Colon (tissue), 2 donors: ENCODE data around the gene RIC1.
A peak's percentile ranks its signal among the peaks of the same experiment; 100 is the strongest.
"Not testable (repeated sequence)": the region's sequence is repeated elsewhere in the genome, so short reads cannot be mapped to it uniquely, and the experiment has no call there.

Source experiments
- FAIRE-seq: peaks from 2 replicates; lab custom pipeline; 2012; peaks lifted over from hg19 to GRCh38; lab: Jason Lieb, UNC
- donor health status: control.
- donor health status: control.

RIC1 gene

DNA sequence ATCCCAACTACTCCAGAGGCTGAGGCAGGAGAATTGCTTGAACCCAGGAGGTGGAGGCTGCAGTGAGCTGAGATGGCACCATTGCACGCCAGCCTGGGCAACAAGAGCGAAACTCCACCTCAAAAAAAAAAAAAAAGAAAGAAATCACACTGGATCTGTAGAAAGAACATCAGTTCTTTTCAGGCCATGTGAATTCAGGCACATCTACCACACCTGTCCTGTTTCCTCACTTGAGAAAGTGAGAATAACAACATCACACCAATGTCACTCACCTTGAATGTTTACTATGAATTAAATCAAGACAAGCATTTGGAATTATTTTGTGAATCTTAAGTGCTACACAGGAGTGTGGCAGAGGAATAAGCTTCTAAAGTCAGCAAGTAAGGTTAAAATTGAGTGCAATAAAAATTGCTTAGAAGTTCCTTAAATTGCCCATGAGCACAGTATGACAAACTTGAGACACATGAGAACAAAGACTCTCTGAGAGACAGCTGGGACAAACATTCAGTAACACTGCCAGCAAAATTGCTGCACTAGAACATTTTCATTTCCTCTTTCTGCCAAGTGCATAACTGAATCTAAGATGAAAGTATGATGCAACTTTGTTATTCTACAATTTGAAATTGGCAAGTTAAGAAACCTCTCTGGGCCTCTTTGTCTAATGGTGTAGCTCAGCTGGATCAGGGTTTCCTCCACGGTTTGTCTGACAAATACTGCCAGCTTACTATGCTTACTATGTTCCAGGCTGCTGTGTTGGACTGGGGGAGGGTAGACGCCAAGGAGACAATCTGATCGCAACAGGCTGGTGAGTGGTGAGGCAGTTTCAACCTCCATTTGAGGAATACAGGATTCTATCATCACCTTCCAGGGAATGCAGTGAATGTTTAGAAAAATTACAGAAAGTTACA, 1.9 kb upstream of the RIC1 start:
- no peak for FAIRE-seq

DNA sequence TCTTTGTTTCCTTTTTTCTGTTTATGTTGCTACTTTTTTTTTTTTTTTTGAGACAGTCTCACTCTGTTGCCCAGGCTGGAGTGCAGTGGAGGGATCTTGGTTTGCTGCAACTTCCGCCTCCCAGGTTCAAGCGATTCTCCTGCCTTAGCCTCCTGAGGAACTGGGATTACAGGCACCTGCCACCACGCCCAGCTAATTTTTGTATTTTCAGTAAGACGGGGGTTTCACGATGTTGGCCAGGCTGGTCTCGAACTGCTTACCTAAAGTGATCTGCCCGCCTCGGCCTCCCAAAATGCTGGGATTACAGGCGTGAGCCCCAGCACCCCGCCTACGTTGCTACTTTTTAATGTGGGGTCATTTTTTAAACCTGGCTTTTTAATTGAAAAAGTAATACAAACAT, 1.2 kb upstream of the RIC1 start:
- FAIRE-seq: not testable (repeated sequence)

DNA sequence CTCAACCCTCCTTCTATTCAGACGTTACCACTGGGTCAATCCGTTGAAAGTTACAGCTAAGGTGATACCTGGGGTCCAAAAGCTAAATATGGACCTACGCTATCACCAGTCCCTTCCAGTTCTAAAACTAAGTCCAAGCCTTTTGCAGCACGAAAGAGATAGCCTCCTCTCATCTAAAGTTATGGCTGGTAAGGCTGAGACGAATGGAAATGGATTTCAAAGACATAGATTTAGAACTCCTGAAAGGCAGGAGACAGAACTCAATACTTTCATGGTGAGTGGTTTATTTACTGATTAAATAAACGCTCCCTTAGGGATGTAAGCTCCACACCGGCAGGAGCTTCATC, 751 bp upstream of the RIC1 start:
- FAIRE-seq: no peak

DNA sequence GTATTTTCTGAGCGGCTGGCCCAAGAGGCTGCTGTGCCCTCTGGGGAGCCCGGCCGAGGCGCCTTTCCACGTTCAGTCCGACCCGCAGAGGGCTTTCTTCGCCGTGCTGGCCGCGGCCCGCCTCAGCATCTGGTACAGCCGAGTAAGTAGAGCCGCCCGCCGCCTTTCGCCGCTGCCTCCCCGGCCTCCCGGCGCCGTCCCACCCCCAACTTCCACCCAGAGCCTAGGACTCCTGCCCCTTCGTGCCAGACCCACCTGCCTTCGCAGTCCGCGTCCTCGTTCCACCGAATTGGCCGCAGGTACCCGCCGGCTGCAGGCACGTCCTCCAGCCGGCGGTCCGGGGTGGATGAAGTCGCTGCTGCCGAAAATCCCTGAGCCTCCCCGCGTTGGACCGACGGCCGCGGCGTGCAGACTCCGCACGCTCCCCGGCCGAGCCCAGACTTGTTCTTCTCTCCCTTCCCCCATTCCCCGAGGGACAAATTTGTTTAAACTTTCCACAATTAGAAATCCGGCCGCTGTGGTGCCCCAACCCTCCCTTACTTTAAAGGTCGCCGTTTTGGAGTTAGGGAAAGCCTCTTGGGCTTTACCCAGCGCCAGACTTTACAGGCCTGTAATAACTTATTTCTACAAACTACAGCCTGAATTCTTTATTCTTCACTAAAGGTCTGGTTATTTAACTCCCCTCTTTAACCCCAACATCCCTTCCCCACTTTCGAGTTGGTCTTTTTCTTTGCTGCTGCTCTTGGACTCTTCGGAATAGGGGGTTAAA, 589 bp downstream of the RIC1 start:
- no peak for FAIRE-seq

DNA sequence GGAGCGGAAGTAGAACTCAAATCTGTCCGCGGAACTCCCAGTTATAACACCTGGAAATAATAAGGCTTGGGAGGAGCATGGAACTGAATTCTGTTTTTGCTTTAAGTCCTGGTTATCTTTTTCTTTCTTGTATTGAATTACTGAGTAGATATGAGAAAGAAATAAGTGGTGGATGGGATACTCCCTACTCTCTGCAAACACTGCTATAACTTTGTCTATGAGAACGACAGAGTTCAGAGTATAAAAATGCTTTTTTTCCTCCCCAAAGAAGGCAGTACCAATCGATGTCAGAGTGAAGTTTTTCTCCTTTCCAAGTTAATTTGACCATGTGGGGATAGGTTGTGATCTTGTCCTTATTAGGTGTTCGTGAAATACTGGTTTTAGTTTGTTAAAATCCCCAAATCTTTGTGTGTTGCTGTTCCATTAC, 1.2 kb downstream of the RIC1 start:
- FAIRE-seq: peak; percentile 5

DNA sequence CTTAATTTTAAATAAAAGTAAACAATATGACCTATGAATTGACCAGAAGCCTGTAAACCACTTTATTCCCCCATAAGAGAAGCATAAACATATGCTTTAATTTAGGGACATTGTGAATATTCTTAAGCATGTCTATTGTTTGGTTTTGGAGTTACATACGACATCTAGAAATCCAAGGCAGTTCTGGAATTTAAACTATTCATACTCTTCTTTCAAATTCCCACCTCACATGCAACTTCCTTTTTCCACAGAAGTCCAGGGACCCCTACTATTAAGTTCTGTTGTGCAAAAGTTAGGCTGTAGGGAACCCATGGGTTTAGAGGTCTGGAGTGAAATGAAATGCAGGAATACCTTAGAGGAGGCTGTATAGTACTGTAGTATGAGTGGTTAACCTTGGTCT, 2.1 kb downstream of the RIC1 start:
- no peak for FAIRE-seq

DNA sequence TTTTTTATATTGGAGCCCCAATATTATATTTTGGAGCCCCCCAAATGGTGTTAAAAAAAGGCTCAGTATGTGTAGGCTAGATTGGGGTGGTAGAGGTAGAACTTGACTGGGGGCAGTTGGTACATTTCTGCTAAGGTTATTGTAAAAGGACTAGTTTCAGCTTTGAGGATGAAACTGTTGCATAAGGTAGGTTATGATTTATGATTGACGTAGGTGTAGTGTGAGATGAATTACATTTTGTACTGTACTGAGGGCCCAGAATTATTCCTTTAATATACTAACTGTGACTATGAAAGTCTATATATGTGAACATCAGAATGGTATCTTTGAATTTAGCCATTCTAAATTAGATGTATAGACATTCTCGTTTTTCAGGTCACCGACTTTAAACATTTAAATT, 3.6 kb downstream of the RIC1 start:
- no peak for FAIRE-seq

DNA sequence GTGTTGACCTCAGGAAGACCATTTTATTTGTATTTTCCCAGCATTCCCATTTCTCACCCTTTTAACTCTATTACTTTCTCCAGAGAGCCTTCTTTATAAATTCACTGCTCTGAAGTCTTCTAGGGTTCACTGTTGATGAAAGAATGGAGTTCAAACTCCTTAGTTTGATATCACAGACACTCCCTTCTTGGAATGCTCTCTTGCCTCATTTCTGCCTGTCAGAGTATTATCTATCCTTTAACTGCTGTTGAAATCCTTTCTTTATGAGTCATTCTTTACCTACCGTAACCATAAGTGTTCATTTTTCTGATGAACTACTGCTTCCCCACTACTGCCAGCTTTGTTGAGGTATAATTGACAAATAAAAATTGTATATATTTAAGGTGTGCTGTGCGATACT, 4.3 kb downstream of the RIC1 start:
- no peak for FAIRE-seq

DNA sequence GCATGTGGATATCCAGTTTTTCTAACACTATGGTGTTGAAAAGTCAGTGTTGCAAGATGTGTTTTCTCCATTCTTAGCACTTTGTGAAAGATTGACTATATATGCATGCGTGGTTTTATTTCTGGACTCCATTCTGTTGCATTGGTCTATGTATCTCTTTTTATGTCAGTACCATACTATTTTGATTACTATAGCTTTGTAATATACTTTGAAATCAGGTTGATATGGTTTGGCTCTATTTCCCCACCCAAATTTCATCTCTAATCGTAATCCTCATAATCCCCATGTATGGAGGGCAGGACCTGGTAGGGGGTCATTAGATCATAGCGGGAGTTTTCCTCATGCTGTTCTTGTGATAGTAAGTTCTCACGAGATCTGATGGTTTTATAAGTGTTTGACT, 6.5 kb downstream of the RIC1 start:
- no peak for FAIRE-seq

DNA sequence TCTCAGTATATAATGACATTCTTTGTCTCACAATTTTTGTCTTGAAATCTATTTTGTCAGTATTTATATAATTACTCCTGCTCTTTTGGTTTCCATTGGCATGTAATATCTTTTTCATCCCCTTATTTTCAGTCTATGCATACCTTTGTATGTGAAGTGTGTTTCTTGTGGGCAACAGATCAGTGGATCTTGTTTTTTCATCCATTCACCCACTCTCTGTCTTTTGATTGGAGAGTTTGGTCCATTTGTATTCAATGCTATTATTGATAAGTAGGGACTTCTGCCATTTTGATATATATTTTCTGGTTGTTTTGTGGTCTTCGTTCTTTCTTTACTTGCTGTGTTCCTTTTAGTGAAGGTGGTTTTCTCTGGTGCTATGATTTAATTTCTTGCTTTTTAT, 10.9 kb downstream of the RIC1 start:
- FAIRE-seq: no peak

DNA sequence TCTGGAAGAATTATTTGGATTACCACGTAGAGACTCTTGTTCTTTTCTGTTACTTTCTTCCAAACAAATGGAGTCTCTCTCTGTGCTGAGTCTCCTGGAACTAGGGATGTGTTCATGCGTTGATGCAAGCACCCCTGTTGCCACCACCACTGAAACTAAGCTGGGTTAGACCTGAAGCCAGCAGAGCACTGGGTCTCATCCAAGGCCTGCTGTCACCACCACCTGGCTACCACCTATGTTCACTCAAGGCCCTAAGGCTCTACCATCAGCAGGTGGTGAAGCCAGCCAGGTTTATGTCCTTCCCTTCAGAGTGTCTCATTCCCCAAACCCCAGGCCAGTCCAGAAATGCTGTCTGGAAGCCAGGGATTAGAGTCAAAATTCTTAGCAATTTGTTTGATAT, 13.3 kb downstream of the RIC1 start:
- no peak for FAIRE-seq

DNA sequence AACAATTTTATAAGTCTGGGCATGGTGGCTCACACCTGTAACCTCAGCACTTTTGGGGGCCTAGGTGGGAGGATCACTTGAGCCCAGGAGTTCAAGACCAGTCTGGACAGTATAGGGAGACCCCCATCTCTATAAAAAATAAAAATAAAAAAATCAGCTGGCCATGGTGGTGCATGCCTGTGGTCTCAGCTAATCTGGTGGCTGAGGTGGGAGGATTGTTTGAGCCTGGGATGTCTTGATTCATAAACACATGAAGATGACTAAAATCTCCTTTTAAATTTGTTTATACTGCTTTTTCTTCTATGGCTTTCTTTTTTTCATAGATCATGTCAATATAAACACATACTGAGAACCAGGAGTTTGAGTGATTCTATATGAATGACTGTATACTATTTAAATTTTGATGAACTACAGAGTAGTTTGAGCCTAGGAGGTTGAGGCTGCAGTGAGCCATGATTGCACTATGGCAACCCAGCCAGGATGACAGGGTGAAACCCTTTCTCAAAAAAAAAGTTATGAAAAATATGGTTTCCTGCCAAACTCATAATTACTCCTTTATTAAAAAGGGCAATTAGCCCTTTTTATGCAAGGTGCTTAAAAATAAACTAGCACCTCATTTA, 14.2 kb downstream of the RIC1 start:
- no peak for FAIRE-seq

DNA sequence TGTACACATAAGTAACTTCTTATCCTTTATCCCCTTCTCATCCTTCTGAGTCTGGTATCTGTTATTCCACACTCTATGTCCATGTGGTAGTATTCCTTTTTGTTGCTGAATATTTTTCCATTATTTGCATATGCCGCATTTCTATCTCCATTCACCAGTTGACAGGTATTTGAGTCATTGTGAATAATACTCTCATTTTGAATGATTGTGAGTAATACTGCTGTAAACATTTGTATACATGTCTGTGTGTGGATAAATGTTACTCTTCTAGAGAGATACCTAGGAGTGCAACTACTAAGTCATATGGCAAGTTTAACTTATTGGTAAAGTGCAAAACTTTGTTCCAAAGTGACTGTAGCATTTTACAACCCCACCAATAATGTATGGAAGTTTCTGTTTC, 15.6 kb downstream of the RIC1 start:
- no peak for FAIRE-seq

DNA sequence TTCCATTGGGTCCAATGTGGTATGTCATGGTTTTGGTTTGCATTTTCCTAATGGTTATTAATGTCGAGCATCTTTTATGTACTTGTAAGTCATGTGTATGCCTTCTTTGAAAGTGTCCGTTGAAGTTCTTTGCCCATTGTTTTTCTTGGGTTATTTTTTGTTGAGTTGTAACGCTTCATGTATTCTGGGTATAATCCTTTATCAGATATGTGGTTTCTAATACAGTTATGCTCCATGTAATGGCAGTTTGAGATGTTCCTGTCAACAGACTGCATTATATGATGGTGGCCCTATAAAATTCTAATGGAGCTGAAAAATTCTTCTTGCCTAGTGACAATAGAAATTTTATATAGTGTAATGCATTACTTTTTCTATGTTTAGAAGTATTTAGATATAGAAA, 17.2 kb downstream of the RIC1 start:
- FAIRE-seq: no peak

DNA sequence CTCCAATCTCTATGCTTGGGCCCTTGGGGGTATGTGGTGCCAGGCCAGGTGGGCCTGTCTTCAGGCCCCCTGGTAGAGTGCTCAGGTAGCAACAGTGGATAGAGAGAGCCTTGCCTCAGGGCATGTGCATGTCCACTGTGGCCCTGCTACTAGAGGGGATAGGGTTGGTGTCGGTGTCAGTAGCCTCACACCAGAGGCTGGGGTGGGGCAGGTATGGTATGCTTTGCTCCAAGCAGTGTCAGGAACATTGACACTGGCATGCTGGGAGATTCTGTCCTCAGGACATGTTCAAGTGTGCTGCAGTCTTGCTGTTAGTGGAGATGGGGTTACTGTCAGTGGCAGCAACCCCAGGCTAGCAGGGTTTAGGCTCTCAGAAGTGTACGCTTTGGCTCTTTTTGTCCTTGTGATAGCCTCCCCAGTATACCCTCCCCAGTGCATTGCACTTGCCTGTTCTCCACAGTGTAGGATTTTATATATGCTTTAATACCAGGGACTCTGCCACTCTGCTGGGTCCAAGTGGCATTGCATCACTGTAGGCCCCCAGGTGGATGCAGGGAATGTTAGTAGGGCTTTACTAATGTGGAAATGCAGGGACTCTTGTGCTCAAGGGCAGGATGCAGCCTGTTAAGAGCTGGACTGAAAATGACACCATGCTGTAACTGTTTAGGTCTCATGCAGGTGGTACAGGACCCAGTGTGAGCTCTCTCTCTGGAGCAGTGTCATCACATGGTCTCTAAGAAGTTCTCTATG, 21.6 kb downstream of the RIC1 start:
- FAIRE-seq: no peak

DNA sequence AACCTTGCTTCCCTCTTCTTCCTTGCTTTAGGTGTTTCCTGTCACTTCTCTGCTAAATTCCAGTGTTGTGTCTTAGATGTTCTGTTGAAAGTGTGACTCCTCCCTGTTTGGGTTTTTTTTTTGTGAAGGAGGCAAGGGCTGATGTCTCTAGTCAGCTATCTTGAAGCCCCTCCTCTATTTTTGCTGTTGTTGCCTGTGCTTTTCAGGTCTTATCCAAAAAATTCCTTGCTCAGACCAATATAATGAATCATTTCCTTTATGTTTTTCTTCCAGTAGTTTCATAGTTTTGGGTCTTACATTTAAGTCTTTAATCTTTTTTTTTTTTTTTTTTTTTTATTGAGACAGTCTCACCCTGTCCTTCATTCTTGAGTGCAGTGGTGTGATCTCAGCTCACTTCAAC, 22.3 kb downstream of the RIC1 start:
- FAIRE-seq: no peak

DNA sequence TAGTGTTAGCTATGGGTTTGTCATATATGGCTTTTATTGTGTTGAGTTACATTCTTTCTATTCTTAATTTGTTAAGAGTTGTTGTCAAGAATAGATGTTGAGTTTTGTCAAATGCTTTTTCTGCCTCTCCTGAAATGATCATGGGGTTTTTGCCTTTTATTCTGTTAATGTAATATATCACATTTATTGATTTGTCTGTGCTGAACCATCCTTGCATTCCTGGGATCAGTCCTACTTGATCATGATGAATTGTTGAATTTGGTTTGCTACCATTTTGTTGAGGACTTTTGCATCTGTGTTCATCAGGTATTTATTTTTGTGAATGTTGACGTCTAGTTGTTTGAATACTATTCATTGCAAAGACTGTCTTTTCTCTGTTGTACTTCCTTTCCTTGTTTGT, 23.9 kb downstream of the RIC1 start:
- FAIRE-seq: no peak

DNA sequence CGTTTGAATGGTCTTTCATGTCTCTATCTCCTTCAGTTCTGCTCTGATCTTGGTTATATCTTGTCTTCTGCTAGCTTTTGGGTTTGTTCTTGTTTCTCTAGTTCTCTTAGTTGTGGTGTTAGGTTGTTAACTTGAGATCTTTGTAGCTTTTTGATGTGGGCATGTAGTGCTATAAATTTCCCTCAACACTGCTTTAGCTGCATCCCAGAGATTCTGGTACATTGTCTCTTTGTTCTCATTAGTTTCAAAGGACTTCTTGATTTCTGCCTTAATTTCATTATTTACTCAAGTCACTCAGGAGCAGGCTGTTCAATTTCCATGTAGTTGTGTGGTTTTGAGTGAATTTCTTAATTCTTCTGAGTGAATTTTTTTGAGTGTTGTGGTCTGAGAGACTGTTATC, 33.9 kb downstream of the RIC1 start:
- FAIRE-seq: not testable (repeated sequence)

DNA sequence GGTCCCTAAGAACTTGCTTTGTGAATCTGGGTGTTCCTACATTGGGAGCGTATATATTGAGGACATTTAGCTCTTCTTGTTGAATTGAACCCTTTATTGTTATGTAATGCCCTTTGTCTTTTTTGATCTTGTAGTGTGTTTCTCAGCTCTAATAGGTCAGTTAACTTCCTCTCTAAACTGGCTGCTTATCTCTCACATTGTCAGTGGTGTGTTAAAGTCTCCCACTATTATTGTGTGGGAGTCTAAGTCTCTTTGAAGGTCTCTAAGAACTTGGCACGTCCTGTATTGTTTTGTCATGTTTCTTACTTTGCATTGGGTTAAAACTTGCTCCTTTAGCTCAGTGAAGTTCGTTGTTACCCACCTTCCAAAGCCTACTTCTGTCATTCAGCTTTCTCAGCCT, 36.2 kb downstream of the RIC1 start:
- no peak for FAIRE-seq

DNA sequence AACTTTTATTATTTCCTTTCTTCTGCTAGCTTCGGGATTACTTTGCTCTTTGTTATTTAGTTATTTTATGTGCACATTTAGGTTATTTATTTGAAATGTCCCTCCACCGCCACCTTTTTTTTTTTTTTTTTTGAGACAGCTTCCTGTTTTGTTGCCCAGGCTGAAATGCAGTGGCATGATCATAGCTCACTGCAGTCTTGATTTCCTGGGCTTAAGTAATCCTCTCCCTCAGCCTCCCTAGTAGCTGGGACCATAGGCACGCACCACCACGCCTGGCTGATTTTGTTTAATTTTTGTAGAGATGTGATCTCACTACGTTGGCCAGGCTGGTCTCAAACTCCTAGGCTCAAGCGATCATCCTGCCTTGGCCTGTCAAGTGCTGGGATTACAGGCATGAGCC, 38.5 kb downstream of the RIC1 start:
- no peak for FAIRE-seq

DNA sequence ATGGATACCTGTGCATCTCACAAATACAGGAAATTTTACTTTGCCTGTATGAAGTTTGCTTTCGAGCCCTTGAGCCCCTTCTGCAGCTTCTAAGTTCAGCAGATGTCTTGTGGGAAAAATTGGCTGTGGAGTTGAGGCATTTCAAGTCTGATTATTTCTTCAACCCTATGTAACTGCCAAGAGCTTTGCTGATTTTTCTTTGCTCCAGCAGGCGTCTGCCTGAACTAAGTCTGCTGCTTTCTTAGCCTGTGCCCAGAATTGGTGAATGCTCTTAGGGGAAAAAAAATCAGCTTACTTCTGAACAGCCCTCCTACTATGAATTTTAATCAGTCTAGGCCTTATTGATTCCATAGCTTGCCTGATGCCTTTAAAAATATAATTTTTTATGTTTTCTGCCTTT, 41.2 kb downstream of the RIC1 start:
- no peak for FAIRE-seq

DNA sequence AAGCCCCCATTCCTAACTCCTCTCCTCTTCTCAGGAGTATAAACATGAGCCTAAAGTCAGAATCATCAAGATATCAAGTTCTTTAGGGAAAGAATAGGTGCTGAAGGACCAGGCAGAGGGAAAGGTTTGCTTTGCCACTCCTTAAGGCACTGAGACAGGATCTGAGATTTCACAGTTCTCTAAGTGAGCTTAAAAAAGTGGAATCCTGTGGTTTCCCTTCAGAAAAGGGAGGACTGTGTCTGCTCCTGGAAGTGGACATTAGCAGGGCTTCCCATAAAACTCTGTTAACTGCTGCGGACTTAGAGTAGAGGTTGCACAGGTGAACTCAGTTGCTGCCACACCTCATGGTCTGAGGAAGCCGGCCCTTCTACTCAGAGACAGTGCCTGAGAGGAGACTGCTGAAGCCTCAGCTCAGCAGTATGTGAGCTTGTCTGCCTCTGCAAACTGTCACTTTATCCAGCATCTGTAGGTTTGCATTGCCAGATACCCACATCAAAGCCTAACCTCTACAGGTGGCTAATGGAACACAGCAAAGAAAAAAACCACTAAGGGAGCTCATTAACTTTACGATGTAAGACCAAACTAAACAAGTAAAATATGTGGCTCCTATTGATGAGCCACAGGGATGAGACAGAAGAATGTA, 42.9 kb downstream of the RIC1 start:
- FAIRE-seq: no peak
